CD4-positive, alpha-beta memory T cell (primary cell): ENCODE data around the gene RPL41. TPM values are rescaled to one million over a fixed set of nuclear protein-coding genes. Genes with fewer than 3 reads are reported as not detected.

Experiments used
- CTCF ChIA-PET: fragments of 350-600 bp; sonication (Branson Sonifier 250); formaldehyde crosslinking; loops from one replicate; lab custom pipeline; 2021; ENCODE audit warnings: inconsistent platforms; ENCODE audit not compliant: partially characterized antibody; lab: Charles Lee
- POLR2A ChIA-PET: fragments of 350-600 bp; sonication (Branson Sonifier 250); formaldehyde crosslinking; loops from one replicate; lab custom pipeline; 2021; ENCODE audit not compliant: partially characterized antibody; lab: Charles Lee
- DNase-seq, 5 donors: peaks; one replicate each; pipeline versions ENCODE4 v3.0.0 to v3.0.0-alpha.2; 2020 to 2022; ENCODE audit warnings: mixed read lengths in 1 of 5
- H3K27ac ChIP-seq: one replicate; pipeline ENCODE4 v1.7.0; 2013; ENCODE audit warnings: low read depth, low read length
- H3K27me3 ChIP-seq: 2 replicates; pipeline ENCODE4 v1.7.0; 2013; ENCODE audit warnings: mild to moderate bottlenecking, low read length, moderate library complexity; ENCODE audit not compliant: insufficient read depth
- H3K36me3 ChIP-seq: 2 replicates; pipeline ENCODE4 v1.7.0; 2013; ENCODE audit warnings: mild to moderate bottlenecking, low read length, moderate library complexity; ENCODE audit not compliant: insufficient read depth
- H3K4me1 ChIP-seq: 2 replicates; pipeline ENCODE4 v1.7.0; 2013; ENCODE audit warnings: mild to moderate bottlenecking, low read length, moderate library complexity; ENCODE audit not compliant: insufficient read depth
- H3K4me3 ChIP-seq, 2 donors: one replicate each; pipeline ENCODE4 v1.7.0; 2013; ENCODE audit warnings: low read length in 2 of 2, mild to moderate bottlenecking in 1 of 2
- H3K9me3 ChIP-seq, 2 donors: one replicate each; pipeline ENCODE4 v1.7.0; 2013; ENCODE audit warnings: low read length in 2 of 2, control low read depth in 1 of 2; ENCODE audit not compliant: control insufficient read depth in 1 of 2
- H3K27ac Mint-ChIP-seq, 7 donors: one replicate each; pipeline ENCODE4 v1.8.0; 2020 to 2021; ENCODE audit warnings: mixed read lengths in 7 of 7, mild to moderate bottlenecking in 6 of 7, inconsistent platforms in 3 of 7, moderate library complexity in 3 of 7
- H3K27me3 Mint-ChIP-seq, 2 donors: one replicate each; pipeline ENCODE4 v1.8.0; 2020 to 2021; ENCODE audit warnings: mixed read lengths in 2 of 2
- H3K36me3 Mint-ChIP-seq, 2 donors: one replicate each; pipeline ENCODE4 v1.8.0; 2020 to 2021; ENCODE audit warnings: mixed read lengths in 2 of 2, inconsistent platforms in 1 of 2, mild to moderate bottlenecking in 1 of 2
- H3K4me1 Mint-ChIP-seq, 4 donors: one replicate each; pipeline ENCODE4 v1.8.0; 2020 to 2021; ENCODE audit warnings: mixed read lengths in 4 of 4, mild to moderate bottlenecking in 1 of 4
- H3K4me3 Mint-ChIP-seq, 8 donors: one replicate each; pipeline ENCODE4 v1.8.0; 2020 to 2021; ENCODE audit warnings: mixed read lengths in 8 of 8, mild to moderate bottlenecking in 7 of 8, moderate library complexity in 6 of 8, inconsistent platforms in 3 of 8
- H3K9me3 Mint-ChIP-seq, 8 donors: one replicate each; pipeline ENCODE4 v1.8.0; 2020 to 2021; ENCODE audit warnings: mixed read lengths in 8 of 8, mild to moderate bottlenecking in 5 of 8, inconsistent platforms in 3 of 8, moderate library complexity in 1 of 8
- intact Hi-C: fragments of 100-400 bp; cut with micrococcal nuclease; formaldehyde crosslinking; loops from one replicate; pipeline ENCODE4 v1.15.1; 2023
- polyA plus RNA-seq, 2 donors: library from polyadenylated mRNA; unstranded; fragments of 300-500 nt; fragmentation: Illumina TruSeq; gene quantifications; one replicate each; pipeline ENCODE4 v1.2.3, GENCODE V29; 2021
- total RNA-seq, 2 experiments: library from RNA; stranded (reverse); gene quantifications; one replicate each; pipeline ENCODE4 v1.2.3, GENCODE V29; 2021

Gene RPL41
- total and polyA plus RNA-seq, 4 experiments from 2014 or later, result 5,438 to 8,691 (median 5,893) TPM

DNA sequence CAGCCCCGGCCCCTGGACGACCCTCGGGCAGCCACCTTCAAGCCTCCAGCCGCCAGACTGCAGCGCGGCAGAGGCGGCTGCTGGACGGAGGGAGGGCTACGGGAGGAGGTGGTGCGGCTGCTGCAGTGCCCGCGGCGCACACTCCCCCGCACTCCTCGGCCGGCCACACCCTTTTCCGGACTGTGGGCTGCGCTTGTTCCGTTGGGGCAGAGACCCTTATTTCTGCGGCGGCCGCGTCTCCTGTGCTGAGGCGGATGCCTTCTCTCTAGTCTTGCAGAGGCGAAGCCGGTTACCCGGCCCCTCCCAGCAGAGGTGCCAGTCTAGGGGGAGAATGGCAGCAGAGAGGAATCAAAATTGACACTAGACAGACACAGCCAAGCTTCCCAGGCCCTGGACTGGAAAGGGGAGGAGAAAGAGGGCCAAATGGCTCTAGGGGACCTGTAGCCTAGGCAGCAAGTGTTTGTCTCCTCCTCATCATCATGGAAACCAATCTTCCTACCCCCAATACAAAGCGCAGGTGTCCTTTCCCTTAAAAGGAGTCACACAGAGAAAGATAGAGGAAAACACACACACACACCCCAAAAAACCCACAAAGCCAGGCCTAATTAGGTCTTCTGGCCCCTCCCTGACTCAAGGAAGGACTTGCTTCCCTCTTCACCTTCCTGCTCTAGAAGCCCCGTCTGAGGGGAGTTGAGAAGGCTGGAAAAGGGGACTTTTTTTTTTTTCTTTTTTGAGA, 12.9 kb downstream of the RPL41 start:
- DNase-seq, result peak; percentile 70 to 79 (median 77)
- ChIA-PET CTCF (interaction anchor here (1.0 to 13.2 kb wide), 7 partner anchors 10 to 60 kb away, joined by 3 to 264 read pairs (median 7); partner anchors contain the start of genes SMARCC2 and ZC3H10), POLR2A (interaction anchor here (0.8 to 9.4 kb wide), 14 partner anchors 8 to 1812 kb away, joined by 3 to 245 read pairs (median 16); partner anchors contain the start of genes ANKRD52, ATP23, MYL6 and ORMDL2)
- Histone ChIP-seq H3K36me3 (peaks cover 40% of the 10 kb centered on the region), H3K27ac (peak overlapping the region; percentile 82), H3K4me1 (peaks cover 73% of the 10 kb centered on the region), H3K9me3 (no peaks in the 10 kb centered on the region), H3K27me3 (no peaks in the 10 kb centered on the region), H3K4me3 (peak overlapping the region; percentile 81 to 96)
- Mint-ChIP-seq H3K9me3 (peaks cover 0 to 2% (median 0%) of the 10 kb centered on the region in 8 donors), H3K27ac (peak overlapping the region; percentile 89 to 99 (median 97)), H3K27me3 (no peaks in the 10 kb centered on the region), H3K4me3 (peak overlapping the region; percentile 96 to 100 (median 98)), H3K4me1 (peaks cover 49 to 88% (median 57%) of the 10 kb centered on the region in 4 donors), H3K36me3 (peaks cover 46 to 56% of the 10 kb centered on the region in 2 donors)
- intact Hi-C loops, result loop anchor here (1.0 to 5.0 kb wide), 5 partner anchors 10 to 558 kb away; partner anchors contain the start of genes APOF, MYL6B, PA2G4 and PTGES3

DNA sequence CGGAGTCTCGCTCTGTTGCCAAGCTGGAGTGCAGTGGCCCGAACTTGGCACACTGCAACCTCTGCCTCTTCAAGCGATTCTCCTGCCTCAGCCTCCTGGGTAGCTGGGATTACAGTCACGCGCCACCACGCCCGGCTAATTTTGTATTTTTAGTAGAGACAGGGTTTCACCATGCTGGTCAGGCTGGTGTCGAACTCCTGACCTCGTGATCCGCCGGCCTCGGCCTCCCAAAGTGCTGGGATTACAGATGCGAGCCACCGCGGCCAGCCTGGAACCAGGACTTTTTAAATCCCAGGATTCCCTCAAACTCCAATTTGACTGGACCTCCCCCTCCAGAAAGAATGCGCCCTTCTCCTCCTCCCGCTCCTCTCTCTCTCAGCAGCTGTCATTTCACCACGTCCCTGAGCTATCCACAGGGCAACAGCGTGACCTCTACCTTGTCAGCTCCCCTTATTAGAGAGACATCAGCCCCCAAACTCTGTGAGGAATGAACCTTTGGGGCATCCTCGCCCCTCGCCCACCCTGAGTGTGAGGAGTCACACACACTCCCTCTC, 13.6 kb downstream of the RPL41 start:
- H3K9me3 ChIP-seq, result no peaks in the 10 kb centered on the region
- Mint-ChIP-seq H3K9me3 (peaks cover 0 to 2% (median 0%) of the 10 kb centered on the region in 8 donors), H3K27me3 (no peaks in the 10 kb centered on the region), H3K27ac (peak overlapping the region; percentile 89 to 98 (median 97)), H3K4me1 (peaks cover 47 to 82% (median 55%) of the 10 kb centered on the region in 4 donors), H3K36me3 (peaks cover 47 to 57% of the 10 kb centered on the region in 2 donors), H3K4me3 (peak overlapping the region; percentile 96 to 100 (median 98))
- H3K4me3 ChIP-seq, result peak overlapping the region; percentile 81 to 96
- DNase-seq, result no peak
- H3K27ac ChIP-seq, result peak overlapping the region; percentile 82
- H3K27me3 ChIP-seq, result no peaks in the 10 kb centered on the region
- H3K36me3 ChIP-seq, result peaks cover 41% of the 10 kb centered on the region
- ChIA-PET POLR2A (interaction anchor here (0.6 to 9.4 kb wide), 12 partner anchors 8 to 386 kb away, joined by 3 to 245 read pairs (median 34); partner anchors contain the start of genes ANKRD52, MYL6, PA2G4 and RNF41), CTCF (interaction anchor here (0.9 to 4.1 kb wide), 6 partner anchors 11 to 83 kb away, joined by 3 to 41 read pairs (median 6); partner anchors contain the start of gene ZC3H10)
- peaks cover 68% of the 10 kb centered on the region for H3K4me1 ChIP-seq
- intact Hi-C loops, result loop anchor here (1.0 to 5.0 kb wide), 5 partner anchors 9 to 557 kb away; partner anchors contain the start of genes APOF, MYL6B, PA2G4 and PTGES3

DNA sequence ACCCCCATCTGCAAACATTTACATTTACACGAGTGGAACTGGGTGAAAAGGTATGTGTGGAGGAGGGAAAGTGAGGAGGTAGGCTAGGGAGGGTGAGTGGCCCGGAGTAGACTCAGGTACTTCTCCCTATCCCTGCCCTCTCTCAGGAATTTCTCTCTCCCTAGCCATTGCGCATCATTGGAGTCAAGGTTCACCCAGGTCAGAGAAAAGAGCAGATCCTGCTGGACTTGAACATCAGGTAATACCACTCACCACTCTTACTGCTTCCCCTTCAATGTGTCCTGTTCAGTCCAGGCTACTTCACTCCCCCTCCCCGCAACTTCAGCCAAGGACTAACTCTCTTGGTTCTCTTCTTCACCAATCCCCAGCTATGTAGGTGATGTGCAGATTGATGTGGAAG, 14.4 kb downstream of the RPL41 start:
- POLR2A ChIA-PET, result interaction anchor here (1.0 to 9.4 kb wide), 5 partner anchors 7 to 59 kb away, joined by 3 to 245 read pairs (median 178); partner anchors contain the start of genes MYL6, RPL41, SMARCC2 and ZC3H10
- H3K27me3 Mint-ChIP-seq, result no peaks in the 10 kb centered on the region
- peaks cover 62% of the 10 kb centered on the region for H3K4me1 ChIP-seq
- CTCF ChIA-PET, result interaction anchor here (0.5 to 1.2 kb wide), 4 partner anchors 57 to 84 kb away, joined by 3 to 4 read pairs (median 3); partner anchors contain the start of gene SMARCC2
- H3K9me3 Mint-ChIP-seq, result peaks cover 0 to 2% (median 0%) of the 10 kb centered on the region in 8 donors
- H3K4me3 Mint-ChIP-seq, result peak overlapping the region; percentile 61 to 100 (median 97)
- peaks cover 47% of the 10 kb centered on the region for H3K36me3 ChIP-seq
- H3K4me1 Mint-ChIP-seq, result peaks cover 47 to 81% (median 53%) of the 10 kb centered on the region in 4 donors
- peak overlapping the region; percentile 38 to 81 for H3K4me3 ChIP-seq
- peak overlapping the region; percentile 89 to 98 (median 97) for H3K27ac Mint-ChIP-seq
- no peaks in the 10 kb centered on the region for H3K9me3 ChIP-seq
- no peak for DNase-seq
- H3K36me3 Mint-ChIP-seq, result peaks cover 48 to 61% of the 10 kb centered on the region in 2 donors
- no peaks in the 10 kb centered on the region for H3K27me3 ChIP-seq
- intact Hi-C loops, result no loop called here
- peak overlapping the region; percentile 82 for H3K27ac ChIP-seq

DNA sequence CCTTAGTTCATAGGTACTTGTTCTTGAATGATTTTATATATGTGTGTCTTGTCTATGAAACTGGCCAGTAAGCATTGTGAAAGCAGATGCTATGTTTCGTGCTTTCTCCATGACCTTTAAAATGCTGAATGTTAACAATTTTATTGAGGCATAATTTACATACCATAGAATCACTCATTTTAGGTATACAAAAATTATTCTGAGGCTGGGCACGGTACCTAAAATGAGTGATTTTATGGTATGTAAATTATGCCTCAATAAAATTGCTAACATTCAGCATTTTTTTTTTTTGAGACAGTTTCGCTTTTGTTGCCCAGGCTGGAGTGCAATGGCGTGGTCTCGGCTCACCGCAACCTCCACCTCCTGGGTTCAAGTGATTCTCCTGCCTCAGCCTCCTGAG, 18.5 kb downstream of the RPL41 start:
- Mint-ChIP-seq H3K4me3 (no peak overlapping the region), H3K27ac (peak overlapping the region in 2 of 7 donors; percentile 71 to 78), H3K9me3 (no peaks in the 10 kb centered on the region), H3K4me1 (peaks cover 50 to 78% (median 58%) of the 10 kb centered on the region in 4 donors), H3K27me3 (no peaks in the 10 kb centered on the region), H3K36me3 (peaks cover 79% of the 10 kb centered on the region in 2 donors)
- CTCF ChIA-PET, result interaction anchor here (0.7 kb wide), 1 partner anchor 548 kb away, joined by 3 read pairs; no protein-coding TSS in a partner anchor
- DNase-seq, result no peak
- Histone ChIP-seq H3K27ac (no peak overlapping the region), H3K4me3 (no peak overlapping the region), H3K4me1 (peaks cover 78% of the 10 kb centered on the region), H3K36me3 (peaks cover 85% of the 10 kb centered on the region), H3K9me3 (no peaks in the 10 kb centered on the region), H3K27me3 (no peaks in the 10 kb centered on the region)
- POLR2A ChIA-PET, result no interaction called here
- intact Hi-C loops, result no loop called here

DNA sequence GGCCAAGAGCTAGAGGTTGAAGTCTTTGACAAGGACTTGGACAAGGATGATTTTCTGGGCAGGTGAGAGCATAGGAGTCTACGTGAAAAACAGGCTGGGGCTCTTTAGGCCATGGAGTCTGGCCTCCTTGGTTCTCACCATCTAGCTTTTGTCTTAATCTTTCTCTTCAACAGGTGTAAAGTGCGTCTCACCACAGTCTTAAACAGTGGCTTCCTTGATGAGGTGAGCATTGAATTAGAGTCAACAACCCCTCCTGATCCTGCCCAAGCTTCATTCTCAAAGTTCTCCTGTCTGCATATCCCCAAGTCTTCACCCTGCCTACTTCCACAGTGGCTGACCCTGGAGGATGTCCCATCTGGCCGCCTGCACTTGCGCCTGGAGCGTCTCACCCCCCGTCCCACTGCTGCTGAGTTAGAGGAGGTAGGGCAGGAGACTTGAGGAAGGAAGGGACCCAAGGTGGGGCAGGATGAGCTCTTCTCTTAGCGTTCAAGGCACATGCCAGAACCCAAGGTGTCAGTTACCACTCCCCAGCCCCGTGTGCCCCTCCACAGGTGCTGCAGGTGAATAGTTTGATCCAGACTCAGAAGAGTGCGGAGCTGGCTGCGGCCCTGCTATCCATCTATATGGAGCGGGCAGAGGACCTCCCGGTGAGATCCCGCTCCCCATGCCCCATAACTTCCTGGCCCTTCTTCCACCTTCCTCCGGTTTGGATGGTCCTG, 21.6 kb downstream of the RPL41 start:
- Mint-ChIP-seq H3K36me3 (peaks cover 74 to 78% of the 10 kb centered on the region in 2 donors), H3K27ac (peak overlapping the region; percentile 77 to 90 (median 86)), H3K27me3 (no peaks in the 10 kb centered on the region), H3K4me3 (peak overlapping the region in 7 of 8 donors; percentile 19 to 84 (median 74)), H3K9me3 (no peaks in the 10 kb centered on the region), H3K4me1 (peaks cover 41 to 72% (median 54%) of the 10 kb centered on the region in 4 donors)
- Histone ChIP-seq H3K36me3 (peaks cover 83% of the 10 kb centered on the region), H3K27me3 (no peaks in the 10 kb centered on the region), H3K27ac (peak overlapping the region; percentile 22), H3K4me3 (no peak overlapping the region), H3K4me1 (peaks cover 74% of the 10 kb centered on the region), H3K9me3 (no peaks in the 10 kb centered on the region)
- ChIA-PET CTCF (interaction anchor here (1.4 to 5.9 kb wide), 4 partner anchors 11 to 51 kb away, joined by 4 to 22 read pairs (median 12); partner anchors contain the start of genes ESYT1, MYL6, SMARCC2 and ZC3H10), POLR2A (interaction anchor here (0.6 to 5.1 kb wide), 10 partner anchors 10 to 1454 kb away, joined by 3 to 63 read pairs (median 6); partner anchors contain the start of genes ESYT1, MYL6, PA2G4 and RPL41)
- intact Hi-C loops, result no loop called here
- DNase-seq, result no peak
